Measurements from ENCODE around the gene ZNF764.
A peak's percentile ranks its signal among the peaks of the same experiment; 100 is the strongest.
"Not testable (repeated sequence)": the region's sequence is repeated elsewhere in the genome, so short reads cannot be mapped to it uniquely, and the experiment has no call there.

ZNF764 gene

DNA sequence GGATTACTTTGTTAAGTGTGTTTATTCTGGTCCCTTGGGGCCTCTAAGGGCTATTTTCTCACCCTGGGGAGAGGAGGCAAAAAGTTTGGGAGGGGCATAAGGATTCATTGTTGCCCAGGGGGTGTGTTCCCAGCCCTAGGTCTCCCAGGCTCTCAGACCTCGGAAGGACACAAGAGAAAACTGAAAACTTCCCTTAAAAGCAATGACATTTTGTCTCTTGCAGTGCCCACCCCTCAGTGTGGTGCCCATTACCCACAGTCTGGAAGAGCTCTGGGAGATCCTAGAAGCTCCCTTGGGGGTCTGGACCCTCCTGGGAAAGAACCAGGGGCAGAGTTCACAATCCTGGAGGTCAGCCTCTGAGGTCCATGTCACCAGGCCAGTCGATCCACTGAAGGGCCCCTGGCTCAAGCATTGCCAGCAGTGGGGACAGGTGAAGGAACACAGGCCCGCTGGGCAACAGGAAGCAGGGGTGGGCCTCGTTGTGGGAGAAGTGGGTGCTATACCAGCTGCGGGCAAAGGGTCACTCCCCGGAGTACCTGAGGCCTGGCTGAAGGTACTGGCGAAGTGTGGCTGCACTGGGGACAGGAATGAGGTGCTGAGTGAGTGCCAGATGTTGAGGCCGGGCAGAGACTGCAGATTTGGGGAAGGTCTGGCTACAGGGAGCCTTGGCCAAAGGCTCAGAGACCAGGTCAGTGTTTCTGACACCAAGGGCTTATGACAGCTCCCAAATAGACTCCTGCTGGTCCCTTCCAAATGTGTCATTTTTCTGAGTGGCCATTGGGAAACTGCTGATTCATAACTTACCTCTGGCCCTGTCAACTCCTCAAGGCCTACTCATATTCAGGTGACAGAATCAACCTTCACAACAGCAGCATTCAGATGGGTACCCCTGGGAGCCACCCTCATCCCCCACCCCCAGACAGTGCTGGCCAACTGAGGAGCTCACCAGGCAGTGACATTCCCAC lies 18.9 kb downstream of the ZNF764 start:
- no peak for TF ChIP-seq Cebpa-rat (IDR thresholded peaks at IDR 0.05)
- Histone ChIP-seq H3K4me1 (peaks cover 19 to 50% (median 34%) of the 10 kb centered on the region in 10 experiments), H3K4me2 (peak overlapping the region in 3 of 11 experiments; percentile 8 to 24 (median 13); a peak in 1 of 22 replicates), H4K20me1 (no peaks in the 10 kb centered on the region), H3K27me3 (no peaks in the 10 kb centered on the region), H3K9ac (peak overlapping the region in 2 of 11 experiments; percentile 24 to 27; a peak in 1 of 22 replicates), H3K36me3 (peaks cover 0 to 4% (median 0%) of the 10 kb centered on the region in 11 experiments; a peak in 2 of 22 replicates), H3K27ac (no peak overlapping the region), H3K4me3 (no peak overlapping the region), H3K9me3 (replicated peaks in 1 of 11) (no peaks in the 10 kb centered on the region)

DNA sequence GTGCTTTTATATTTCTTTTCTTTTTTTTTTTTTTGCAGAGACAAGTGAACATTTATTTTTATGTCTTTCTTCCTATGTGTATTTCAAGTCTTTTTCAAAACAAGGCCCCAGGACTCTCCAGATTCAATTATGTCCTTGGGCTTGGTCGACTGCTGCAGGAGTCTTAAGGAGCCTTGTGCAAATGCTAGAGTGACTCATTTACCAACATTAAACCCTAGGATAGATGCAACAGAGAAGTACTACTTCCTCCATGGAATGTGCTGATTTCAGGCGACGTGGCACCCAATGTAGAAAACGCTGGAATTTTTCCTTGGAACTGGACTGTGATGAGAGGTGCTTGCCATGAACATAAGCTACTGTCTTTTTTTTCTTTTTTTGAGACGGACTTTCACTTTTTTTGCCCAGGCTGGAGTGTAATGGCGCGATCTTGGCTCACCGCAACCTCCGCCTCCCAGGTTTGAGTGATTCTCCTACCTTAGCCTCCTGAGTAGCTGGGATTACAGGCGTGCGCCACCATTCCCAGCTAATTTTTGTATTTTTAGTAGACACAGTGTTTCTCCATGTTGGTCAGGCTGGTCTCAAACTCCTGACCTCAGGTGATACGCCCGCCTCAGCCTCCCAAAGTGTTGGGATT lies 21.7 kb downstream of the ZNF764 start:
- H3K4me1 ChIP-seq = peaks cover 31 to 51% (median 45%) of the 10 kb centered on the region in 10 experiments
- not testable (repeated sequence) for H3K9me3 ChIP-seq (replicated peaks in 1 of 11); H3K27me3 ChIP-seq; H4K20me1 ChIP-seq
- peak overlapping the region; percentile 83 to 97 (median 93) for H3K4me2 ChIP-seq
- H3K36me3 ChIP-seq = peaks cover 10 to 21% (median 16%) of the 10 kb centered on the region in 11 experiments
- H3K27ac ChIP-seq = peak overlapping the region in 10 of 11 experiments; percentile 88 to 97 (median 93); a peak in 14 of 22 replicates
- peak overlapping the region in 9 of 11 experiments; percentile 84 to 94 (median 91); a peak in 11 of 22 replicates for H3K9ac ChIP-seq
- peak overlapping the region in 9 of 10 experiments; percentile 68 to 89 (median 76); a peak in 14 of 20 replicates for H3K4me3 ChIP-seq

DNA sequence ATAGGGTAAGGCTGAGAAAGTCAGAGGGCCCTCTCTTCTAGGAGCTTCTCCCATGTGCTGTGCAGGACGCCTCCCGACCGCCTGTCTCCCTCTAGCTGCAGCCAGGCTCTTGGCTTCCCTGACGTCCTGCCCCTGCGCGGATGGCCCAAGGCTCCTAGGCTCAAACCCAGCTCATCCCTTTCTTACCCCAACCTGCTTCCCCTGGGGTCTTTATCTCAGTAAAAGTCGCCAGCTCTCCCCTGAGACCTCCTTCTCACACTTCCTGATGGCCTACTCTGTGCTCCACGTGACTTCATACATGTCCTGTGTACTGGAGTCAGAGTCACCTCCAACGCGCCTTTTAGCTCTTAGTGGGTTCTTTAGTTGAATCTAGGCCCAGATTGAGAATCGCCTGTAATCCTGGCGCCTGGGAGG lies 22.4 kb downstream of the ZNF764 start:
- Histone ChIP-seq H3K27me3 (no peaks in the 10 kb centered on the region), H4K20me1 (no peaks in the 10 kb centered on the region), H3K4me2 (peak overlapping the region; percentile 83 to 97 (median 93)), H3K9me3 (replicated peaks in 1 of 11) (no peaks in the 10 kb centered on the region), H3K27ac (peak overlapping the region; percentile 88 to 97 (median 93)), H3K9ac (peak overlapping the region; percentile 84 to 97 (median 92)), H3K4me3 (peak overlapping the region; percentile 65 to 89 (median 75)), H3K36me3 (peaks cover 17 to 28% (median 23%) of the 10 kb centered on the region in 11 experiments), H3K4me1 (peaks cover 30 to 51% (median 43%) of the 10 kb centered on the region in 10 experiments)
- no peak for TF ChIP-seq Cebpa-rat (IDR thresholded peaks at IDR 0.05)

DNA sequence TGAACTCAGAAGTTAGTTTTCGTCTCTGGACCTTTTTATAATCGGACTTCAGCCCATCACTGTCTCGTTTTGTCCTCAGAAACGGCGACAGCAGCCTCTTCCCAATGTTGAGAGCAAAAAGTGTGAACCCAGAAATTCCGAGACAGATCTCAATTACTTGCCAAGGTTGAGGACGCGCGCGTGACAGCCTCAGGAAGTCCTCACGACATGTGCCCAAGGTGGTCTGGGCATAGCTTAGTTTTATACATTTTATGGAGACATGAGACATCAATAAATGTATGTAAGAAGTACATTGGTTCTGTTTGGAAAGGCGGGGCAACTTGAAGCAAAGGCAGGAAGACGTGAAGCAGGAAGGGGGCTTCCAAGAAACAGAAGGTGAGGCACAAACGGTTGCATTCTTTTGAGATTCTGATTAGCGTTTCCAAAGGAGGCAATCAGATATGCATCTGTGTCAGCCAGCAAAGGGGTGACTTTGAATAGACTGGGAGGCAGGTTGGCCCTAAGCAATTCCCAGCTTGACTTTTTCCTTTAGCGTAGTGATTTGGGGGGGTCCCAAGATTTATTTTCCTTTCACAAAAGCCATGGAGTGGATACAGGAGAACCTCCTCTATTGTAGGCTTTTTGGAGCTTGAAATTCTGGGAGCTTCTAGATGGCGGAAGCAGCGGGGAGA lies 22.9 kb downstream of the ZNF764 start:
- Histone ChIP-seq H4K20me1 (no peaks in the 10 kb centered on the region), H3K27ac (peak overlapping the region; percentile 88 to 97 (median 93)), H3K4me2 (peak overlapping the region; percentile 83 to 97 (median 93)), H3K36me3 (peaks cover 20 to 34% (median 27%) of the 10 kb centered on the region in 11 experiments), H3K9ac (peak overlapping the region; percentile 84 to 97 (median 92)), H3K4me3 (peak overlapping the region; percentile 65 to 89 (median 75)), H3K4me1 (peaks cover 31 to 54% (median 47%) of the 10 kb centered on the region in 10 experiments), H3K9me3 (replicated peaks in 1 of 11) (no peaks in the 10 kb centered on the region), H3K27me3 (no peaks in the 10 kb centered on the region)
- TF ChIP-seq Cebpa-rat (IDR thresholded peaks at IDR 0.05) = no peak

DNA sequence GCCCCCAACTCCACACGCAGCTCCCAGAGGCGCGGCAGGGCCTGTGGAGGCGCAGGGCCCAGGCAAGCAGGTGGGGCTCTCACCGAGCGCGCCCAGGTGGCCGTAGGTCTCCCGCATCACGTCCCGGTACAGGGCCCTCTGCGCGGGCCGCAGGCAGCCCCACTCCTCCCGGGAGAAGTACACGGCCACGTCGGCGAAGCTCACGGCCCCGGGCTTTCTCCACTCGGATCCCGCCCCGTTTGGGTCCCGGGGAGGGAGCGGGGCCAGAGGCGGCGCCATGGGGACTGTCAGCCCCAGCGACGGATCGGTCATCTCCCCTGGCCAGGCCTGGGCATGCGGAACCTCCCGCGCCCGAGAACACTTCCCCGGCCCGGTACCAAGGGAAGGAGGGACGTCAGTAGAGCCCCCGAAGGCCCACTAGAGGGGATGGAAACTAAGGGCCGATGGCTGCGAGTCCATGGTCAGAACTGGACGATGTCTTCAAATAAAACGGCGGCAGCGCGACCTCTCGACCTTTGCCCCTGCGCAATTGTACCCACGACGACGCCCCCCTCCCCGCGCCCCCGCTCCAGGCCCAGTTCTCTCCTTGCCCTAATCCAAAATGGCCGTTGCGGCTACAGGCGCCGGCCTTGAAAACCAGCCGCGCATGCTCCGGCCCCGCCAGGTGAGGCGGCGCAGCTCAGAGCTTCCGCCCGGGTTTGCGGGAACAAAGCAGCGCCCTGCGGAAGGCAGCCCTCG lies 23.6 kb downstream of the ZNF764 start, which contains the start of gene ZNF747:
ZNF747 (minus strand) TSS at position 491 of the 738 bp plus-strand sequence; CDS start at position 312, 179 bp downstream.
- Histone ChIP-seq H3K4me3 (peak within 1 kb of the TSS; percentile 65 to 89 (median 75)), H3K4me1 (peaks cover 31 to 61% (median 53%) of the 10 kb centered on the region in 10 experiments), H3K9me3 (replicated peaks in 1 of 11) (no peaks in the 10 kb centered on the region), H3K9ac (peak within 1 kb of the TSS; percentile 84 to 97 (median 92)), H3K4me2 (peak within 1 kb of the TSS; percentile 83 to 97 (median 93)), H3K27me3 (no peaks in the 10 kb centered on the region), H3K36me3 (peaks cover 20 to 34% (median 27%) of the 10 kb centered on the region in 11 experiments), H4K20me1 (no peaks in the 10 kb centered on the region), H3K27ac (peak within 1 kb of the TSS; percentile 88 to 97 (median 93))
- TF ChIP-seq Cebpa-rat (IDR thresholded peaks at IDR 0.05) = no peak

DNA sequence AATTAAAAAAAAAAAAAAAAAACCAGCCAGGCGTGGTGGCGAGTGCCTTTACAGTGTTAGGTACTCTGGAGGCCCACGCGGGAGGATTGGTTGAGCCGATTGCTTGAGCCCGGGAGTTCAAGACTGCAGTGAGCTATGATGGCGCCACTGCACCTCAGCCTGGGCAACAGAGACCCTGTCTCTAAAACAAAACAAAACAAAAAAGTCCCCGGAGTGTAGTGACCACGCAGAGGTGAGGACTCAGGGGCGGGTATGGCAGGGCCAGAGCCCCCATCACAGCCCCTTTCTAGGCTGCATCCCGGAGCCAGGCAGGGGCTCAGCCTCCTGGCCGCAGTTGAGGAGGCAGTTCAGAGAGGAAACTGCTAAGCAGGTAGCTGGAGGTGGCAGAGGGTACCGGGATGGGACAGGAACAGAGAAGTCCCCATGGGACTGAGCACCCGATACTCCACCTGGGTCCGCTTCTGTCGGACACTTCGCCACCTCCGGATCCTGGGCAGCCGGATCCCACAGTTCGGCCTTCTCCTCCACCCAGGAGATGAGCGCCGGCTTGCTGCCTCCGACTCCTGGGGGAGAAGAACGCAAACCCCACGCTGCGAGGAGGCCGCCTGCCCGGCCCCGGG lies 24.3 kb downstream of the ZNF764 start:
- peaks cover 20 to 30% (median 27%) of the 10 kb centered on the region in 11 experiments for H3K36me3 ChIP-seq
- H3K9me3 ChIP-seq (replicated peaks in 1 of 11) = no peaks in the 10 kb centered on the region
- H4K20me1 ChIP-seq = no peaks in the 10 kb centered on the region
- peaks cover 37 to 68% (median 55%) of the 10 kb centered on the region in 10 experiments for H3K4me1 ChIP-seq
- H3K27me3 ChIP-seq = no peaks in the 10 kb centered on the region
- no peak for TF ChIP-seq Cebpa-rat (IDR thresholded peaks at IDR 0.05)
- H3K27ac ChIP-seq = peak overlapping the region; percentile 88 to 97 (median 93)
- H3K4me3 ChIP-seq = peak overlapping the region; percentile 65 to 89 (median 75)
- peak overlapping the region; percentile 83 to 97 (median 93) for H3K4me2 ChIP-seq
- H3K9ac ChIP-seq = peak overlapping the region; percentile 84 to 97 (median 92)

DNA sequence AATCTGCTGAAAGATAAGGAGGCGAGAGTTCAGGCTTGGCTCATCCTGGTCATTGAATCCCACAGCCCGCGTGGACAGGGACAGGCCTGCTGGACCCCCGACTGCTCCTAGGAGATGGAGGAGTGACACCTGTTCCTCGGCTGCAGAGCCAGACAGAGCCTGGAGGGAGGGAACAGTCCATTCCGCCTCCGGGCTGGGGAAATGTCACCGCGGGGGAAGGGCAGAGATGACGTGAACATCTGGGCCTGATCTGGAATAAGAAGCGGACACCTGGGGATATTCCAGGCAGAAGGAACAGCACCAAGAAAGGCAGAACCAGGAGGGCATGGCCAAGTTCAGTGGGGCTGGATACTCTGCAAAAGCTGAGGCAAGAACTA lies 25.0 kb downstream of the ZNF764 start:
- H4K20me1 ChIP-seq = no peaks in the 10 kb centered on the region
- H3K4me3 ChIP-seq = peak overlapping the region in 6 of 10 experiments; percentile 65 to 89 (median 77); a peak in 7 of 20 replicates
- peak overlapping the region in 1 of 11 experiments; percentile 23; a peak in 2 of 22 replicates for H3K27ac ChIP-seq
- H3K4me2 ChIP-seq = peak overlapping the region; percentile 83 to 97 (median 93); a peak in 20 of 22 replicates
- H3K9ac ChIP-seq = peak overlapping the region in 6 of 11 experiments; percentile 8 to 97 (median 92); a peak in 10 of 22 replicates
- H3K9me3 ChIP-seq (replicated peaks in 1 of 11) = no peaks in the 10 kb centered on the region
- no peak for TF ChIP-seq Cebpa-rat (IDR thresholded peaks at IDR 0.05)
- no peaks in the 10 kb centered on the region for H3K27me3 ChIP-seq
- peaks cover 20 to 30% (median 27%) of the 10 kb centered on the region in 11 experiments for H3K36me3 ChIP-seq
- peaks cover 45 to 75% (median 61%) of the 10 kb centered on the region in 10 experiments for H3K4me1 ChIP-seq
